NCI-H1436 (cell line): ENCODE measurements around the gene SPATA31C1.
"Not testable (repeated sequence)": the region's sequence is repeated elsewhere in the genome, so short reads cannot be mapped to it uniquely, and the experiment has no call there.

Source experiments
- DNase-seq: peaks from one replicate; lab custom pipeline; 2025; lab: John Stamatoyannopoulos, UW

The SPATA31C1 gene

GRCh38 chr9:87938336-87938735 lies 20.6 kb downstream of the SPATA31C1 start:
- DNase-seq = not testable (repeated sequence)

GRCh38 chr9:87939096-87939495 lies 21.3 kb downstream of the SPATA31C1 start:
- not testable (repeated sequence) for DNase-seq

GRCh38 chr9:87944096-87944495 lies 26.3 kb downstream of the SPATA31C1 start:
- no peak for DNase-seq

GRCh38 chr9:87944682-87945081 lies 26.9 kb downstream of the SPATA31C1 start:
- no peak for DNase-seq

GRCh38 chr9:87950296-87950695 lies 32.5 kb downstream of the SPATA31C1 start:
- no peak for DNase-seq

- DNase-seq = no peak
Measured at GRCh38 chr9:87950765-87951488, 33.2 kb downstream of the SPATA31C1 start.

- no peak for DNase-seq
Measured at GRCh38 chr9:87954230-87954629, 36.5 kb downstream of the SPATA31C1 start.

- DNase-seq = no peak
Measured at GRCh38 chr9:87957839-87958238, 40.1 kb downstream of the SPATA31C1 start.

- DNase-seq = no peak
Measured at GRCh38 chr9:87958591-87958990, 40.8 kb downstream of the SPATA31C1 start.

- no peak for DNase-seq
Measured at GRCh38 chr9:87959916-87960581, 42.3 kb downstream of the SPATA31C1 start.

- DNase-seq = no peak
Measured at GRCh38 chr9:87963770-87964169, 46.0 kb downstream of the SPATA31C1 start.

- DNase-seq = no peak
Measured at GRCh38 chr9:87964826-87965225, 47.1 kb downstream of the SPATA31C1 start.

GRCh38 chr9:87968155-87968554 lies 50.4 kb downstream of the SPATA31C1 start:
- DNase-seq = no peak

GRCh38 chr9:87970602-87971001 lies 52.8 kb downstream of the SPATA31C1 start:
- DNase-seq = no peak

GRCh38 chr9:87973122-87973521 lies 55.4 kb downstream of the SPATA31C1 start:
- DNase-seq = no peak
